Glomerular endothelial cell (primary cell): ENCODE data around the gene STYXL2. TPM values are rescaled to one million over a fixed set of nuclear protein-coding genes. Genes with fewer than 3 reads are reported as not detected.

Source experiments
- DNase-seq: peaks from one replicate; pipeline ENCODE4 v3.0.0-alpha.2; 2011; ENCODE audit warnings: low read depth, low spot score; ENCODE audit errors: extremely low read depth
- total RNA-seq: library from RNA; depleted of rRNA; stranded (reverse); fragments of >200 nt; gene quantifications from 2 replicates; pipeline ENCODE4 v1.2.3, GENCODE V29; 2015

Gene STYXL2
- total RNA-seq, 1 donor from 2014 or later = not detected

- no peak for DNase-seq
These were observed 34.7 kb downstream of the STYXL2 start for GRCh38 chr1:167128261-167129227.

- DNase-seq = no peak
These were observed 37.1 kb downstream of the STYXL2 start for GRCh38 chr1:167130829-167131510.

- DNase-seq = no peak
These were observed 38.6 kb downstream of the STYXL2 start for GRCh38 chr1:167132301-167133010.

- DNase-seq = no peak
These were observed 41.5 kb downstream of the STYXL2 start for GRCh38 chr1:167135281-167135840.

- no peak for DNase-seq
These were observed 42.3 kb downstream of the STYXL2 start for GRCh38 chr1:167136191-167136614.

- no peak for DNase-seq
These were observed 42.9 kb downstream of the STYXL2 start for GRCh38 chr1:167136806-167137205.

GRCh38 chr1:167137332-167137781 is 43.5 kb downstream of the STYXL2 start:
- no peak for DNase-seq

- no peak for DNase-seq
These were observed 44.1 kb downstream of the STYXL2 start for GRCh38 chr1:167137793-167138510.

GRCh38 chr1:167138703-167139102 is 44.8 kb downstream of the STYXL2 start:
- DNase-seq = no peak

GRCh38 chr1:167141963-167142362 is 48.1 kb downstream of the STYXL2 start:
- DNase-seq = no peak

Other genes starting within 250 kb of the STYXL2 start
- 7.3 and 8.6 TPM in 2 replicates for gene TADA1, start 217.8 kb upstream of the STYXL2 start, total RNA-seq
- gene ILDR2, start 118.5 kb upstream of the STYXL2 start, total RNA-seq = 0.53 TPM in 1 of 2 replicates, not detected in the other
- not detected in 2 replicates for gene MAEL, start 104.8 kb upstream of the STYXL2 start, total RNA-seq
- not detected in 2 replicates for gene GPA33, start 3.7 kb upstream of the STYXL2 start, total RNA-seq
- gene POU2F1, start 126.8 kb downstream of the STYXL2 start, total RNA-seq = 5.4 and 9.7 TPM in 2 replicates